Neural cell (in vitro differentiated cells): ENCODE measurements around the gene LDB2. TPM values are rescaled to one million over a fixed set of nuclear protein-coding genes. Genes with fewer than 3 reads are reported as not detected.

Source experiments
- H2AFZ ChIP-seq: fragments of 200-600, 300-800 bp; sonication (generic), shearing (Covaris generic); 2 replicates; pipeline ENCODE4 v1.6.0; 2014; ENCODE audit warnings: low read depth, mild to moderate bottlenecking, antibody characterized with exemption, low read length, moderate library complexity
- H3F3A ChIP-seq: fragments of 200-600 bp; shearing (Covaris generic); 2 replicates; pipeline ENCODE4 v1.6.1; 2016; ENCODE audit warnings: mild to moderate bottlenecking, moderate library complexity, mixed read lengths, antibody characterized with exemption, low read length; ENCODE audit not compliant: insufficient read depth, poor library complexity, severe bottlenecking
- H3K27ac ChIP-seq: fragments of 200-600, 300-800 bp; sonication (generic), shearing (Covaris generic); 2 replicates; pipeline ENCODE4 v1.5.1; 2014; ENCODE audit warnings: mild to moderate bottlenecking, low read length, moderate library complexity
- H3K27me3 ChIP-seq: fragments of 300-800, 200-600 bp; sonication (generic), shearing (Covaris generic); 2 replicates; pipeline ENCODE4 v1.6.0; 2014; ENCODE audit warnings: mild to moderate bottlenecking, low read depth, low read length, moderate library complexity; ENCODE audit not compliant: insufficient read depth
- H3K36me3 ChIP-seq: fragments of 300-800, 200-600 bp; sonication (generic), shearing (Covaris generic); 2 replicates; pipeline ENCODE4 v1.5.1; 2014; ENCODE audit warnings: mild to moderate bottlenecking, antibody characterized with exemption, low read length, moderate library complexity; ENCODE audit not compliant: insufficient read depth
- H3K4me2 ChIP-seq: fragments of 300-800, 200-600 bp; sonication (generic), shearing (Covaris generic); 2 replicates; pipeline ENCODE4 v1.6.0; 2014; ENCODE audit warnings: mild to moderate bottlenecking, low read length
- H3K4me3 ChIP-seq: fragments of 300-800, 200-600 bp; sonication (generic), shearing (Covaris generic); 2 replicates; pipeline ENCODE4 v1.5.1; 2014; ENCODE audit warnings: mild to moderate bottlenecking, low read length, moderate library complexity
- H3K79me2 ChIP-seq: fragments of 200-600 bp; shearing (Covaris generic); replicated peaks from 2 replicates; pipeline ENCODE4 v1.6.0; 2014; ENCODE audit warnings: mild to moderate bottlenecking, low read length, moderate library complexity; ENCODE audit not compliant: insufficient read depth
- H3K9ac ChIP-seq: fragments of 300-800, 200-600 bp; sonication (generic), shearing (Covaris generic); 2 replicates; pipeline ENCODE4 v1.6.1; 2016; ENCODE audit warnings: mild to moderate bottlenecking, low read length, mixed read lengths
- H3K9me2 ChIP-seq: fragments of 200-600 bp; shearing (Covaris generic); 2 replicates; pipeline ENCODE4 v1.6.1; 2016; ENCODE audit warnings: mild to moderate bottlenecking, low read length, mixed read lengths; ENCODE audit not compliant: insufficient read depth
- H3K9me3 ChIP-seq: fragments of 200-600, 300-800 bp; sonication (generic), shearing (Covaris generic); 2 replicates; pipeline ENCODE4 v1.6.1; 2016; ENCODE audit warnings: mild to moderate bottlenecking, mixed run types, low read length, moderate library complexity, mixed read lengths
- H4K20me1 ChIP-seq: fragments of 200-600 bp; shearing (Covaris generic); 2 replicates; pipeline ENCODE4 v1.6.1; 2016; ENCODE audit warnings: mild to moderate bottlenecking, mixed run types; ENCODE audit not compliant: insufficient read depth
- EP300 ChIP-seq: fragments of 450-650 bp; conservative IDR thresholded peaks from 2 replicates; pipeline ENCODE4 v1.6.1; 2014; ENCODE audit warnings: antibody characterized with exemption, mild to moderate bottlenecking, moderate library complexity; ENCODE audit not compliant: poor library complexity, severe bottlenecking
- EZH2 ChIP-seq: fragments of 200-600, 300-800 bp; shearing (Covaris generic), sonication (generic); IDR thresholded peaks from 2 replicates; pipeline ENCODE4 v1.6.1; 2014; ENCODE audit warnings: antibody characterized with exemption, low read length, borderline replicate concordance, mild to moderate bottlenecking; ENCODE audit not compliant: insufficient read depth, poor library complexity, severe bottlenecking
- MXI1 ChIP-seq: fragments of 450-650 bp; conservative IDR thresholded peaks from 2 replicates; pipeline ENCODE4 v1.6.1; 2014; ENCODE audit warnings: antibody characterized with exemption, mild to moderate bottlenecking; ENCODE audit not compliant: poor library complexity, severe bottlenecking
- POLR2AphosphoS5 ChIP-seq: IDR thresholded peaks from 2 replicates; pipeline ENCODE4 v1.6.1; 2012
- RAD21 ChIP-seq: fragments of 450-650 bp; conservative IDR thresholded peaks from 2 replicates; pipeline ENCODE4 v1.6.1; 2014; ENCODE audit warnings: antibody characterized with exemption, mild to moderate bottlenecking, moderate library complexity
- SMC3 ChIP-seq: fragments of 450-650 bp; conservative IDR thresholded peaks from 2 replicates; pipeline ENCODE4 v1.6.1; 2014; ENCODE audit warnings: antibody characterized with exemption, mild to moderate bottlenecking, moderate library complexity; ENCODE audit not compliant: poor library complexity
- TAF1 ChIP-seq: IDR thresholded peaks from 2 replicates; pipeline ENCODE4 v1.6.1; 2012; ENCODE audit warnings: low read depth
- polyA plus RNA-seq: library from polyadenylated mRNA; depleted of rRNA; stranded (reverse); fragments of >200 nt; gene quantifications from 2 replicates; pipeline ENCODE4 v1.2.3, GENCODE V29; 2014
- TF ChIP-seq, protein P1 (sequence below): IDR thresholded peaks from 2 replicates; pipeline ENCODE4 v1.6.1; 2012; ENCODE audit warnings: borderline replicate concordance
- TF ChIP-seq, protein P2 (sequence below): fragments of 450-650 bp; IDR thresholded peaks from 2 replicates; pipeline ENCODE4 v1.5.1; 2014; ENCODE audit warnings: antibody characterized with exemption, mild to moderate bottlenecking, moderate library complexity; ENCODE audit not compliant: poor library complexity, severe bottlenecking

The LDB2 gene
- polyA plus RNA-seq, 1 donor from 2014 or later: 58.9 TPM

DNA sequence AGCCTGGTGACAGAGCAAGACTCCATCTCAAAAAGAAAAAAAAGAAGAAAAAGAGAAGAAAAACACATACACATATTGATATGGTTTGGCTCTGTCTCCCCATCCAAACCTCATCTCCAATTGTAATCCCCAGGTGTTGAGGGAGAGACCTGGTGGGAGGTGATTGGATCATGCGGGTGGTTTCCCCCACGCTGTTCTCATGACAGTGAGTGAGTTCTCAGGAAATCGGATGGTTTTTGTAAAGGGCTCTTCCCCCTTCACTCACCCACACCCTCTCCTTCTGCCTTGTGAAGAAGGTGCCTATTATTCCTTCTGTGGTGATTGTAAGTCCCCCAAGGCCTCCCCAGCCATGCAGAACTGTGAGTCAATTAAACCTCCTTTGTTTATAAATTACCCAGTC is 68.4 kb downstream of the LDB2 start:
- Histone ChIP-seq H3K79me2 (no peaks in the 10 kb centered on the region), H3K36me3 (no peaks in the 10 kb centered on the region), H3K4me3 (no peak overlapping the region), H3K27me3 (no peaks in the 10 kb centered on the region), H3F3A (no peaks in the 10 kb centered on the region), H3K9me3 (no peaks in the 10 kb centered on the region), H4K20me1 (no peaks in the 10 kb centered on the region), H3K9me2 (no peaks in the 10 kb centered on the region), H3K4me2 (no peak overlapping the region), H3K27ac (no peak overlapping the region), H3K9ac (no peak overlapping the region), H2AFZ (no peak overlapping the region)
- no peak for TF ChIP-seq TAF1
- TF ChIP-seq EZH2: no peak
- no peak for TF ChIP-seq SMC3
- TF ChIP-seq, protein P1, sequence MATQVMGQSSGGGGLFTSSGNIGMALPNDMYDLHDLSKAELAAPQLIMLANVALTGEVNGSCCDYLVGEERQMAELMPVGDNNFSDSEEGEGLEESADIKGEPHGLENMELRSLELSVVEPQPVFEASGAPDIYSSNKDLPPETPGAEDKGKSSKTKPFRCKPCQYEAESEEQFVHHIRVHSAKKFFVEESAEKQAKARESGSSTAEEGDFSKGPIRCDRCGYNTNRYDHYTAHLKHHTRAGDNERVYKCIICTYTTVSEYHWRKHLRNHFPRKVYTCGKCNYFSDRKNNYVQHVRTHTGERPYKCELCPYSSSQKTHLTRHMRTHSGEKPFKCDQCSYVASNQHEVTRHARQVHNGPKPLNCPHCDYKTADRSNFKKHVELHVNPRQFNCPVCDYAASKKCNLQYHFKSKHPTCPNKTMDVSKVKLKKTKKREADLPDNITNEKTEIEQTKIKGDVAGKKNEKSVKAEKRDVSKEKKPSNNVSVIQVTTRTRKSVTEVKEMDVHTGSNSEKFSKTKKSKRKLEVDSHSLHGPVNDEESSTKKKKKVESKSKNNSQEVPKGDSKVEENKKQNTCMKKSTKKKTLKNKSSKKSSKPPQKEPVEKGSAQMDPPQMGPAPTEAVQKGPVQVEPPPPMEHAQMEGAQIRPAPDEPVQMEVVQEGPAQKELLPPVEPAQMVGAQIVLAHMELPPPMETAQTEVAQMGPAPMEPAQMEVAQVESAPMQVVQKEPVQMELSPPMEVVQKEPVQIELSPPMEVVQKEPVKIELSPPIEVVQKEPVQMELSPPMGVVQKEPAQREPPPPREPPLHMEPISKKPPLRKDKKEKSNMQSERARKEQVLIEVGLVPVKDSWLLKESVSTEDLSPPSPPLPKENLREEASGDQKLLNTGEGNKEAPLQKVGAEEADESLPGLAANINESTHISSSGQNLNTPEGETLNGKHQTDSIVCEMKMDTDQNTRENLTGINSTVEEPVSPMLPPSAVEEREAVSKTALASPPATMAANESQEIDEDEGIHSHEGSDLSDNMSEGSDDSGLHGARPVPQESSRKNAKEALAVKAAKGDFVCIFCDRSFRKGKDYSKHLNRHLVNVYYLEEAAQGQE: no peak

DNA sequence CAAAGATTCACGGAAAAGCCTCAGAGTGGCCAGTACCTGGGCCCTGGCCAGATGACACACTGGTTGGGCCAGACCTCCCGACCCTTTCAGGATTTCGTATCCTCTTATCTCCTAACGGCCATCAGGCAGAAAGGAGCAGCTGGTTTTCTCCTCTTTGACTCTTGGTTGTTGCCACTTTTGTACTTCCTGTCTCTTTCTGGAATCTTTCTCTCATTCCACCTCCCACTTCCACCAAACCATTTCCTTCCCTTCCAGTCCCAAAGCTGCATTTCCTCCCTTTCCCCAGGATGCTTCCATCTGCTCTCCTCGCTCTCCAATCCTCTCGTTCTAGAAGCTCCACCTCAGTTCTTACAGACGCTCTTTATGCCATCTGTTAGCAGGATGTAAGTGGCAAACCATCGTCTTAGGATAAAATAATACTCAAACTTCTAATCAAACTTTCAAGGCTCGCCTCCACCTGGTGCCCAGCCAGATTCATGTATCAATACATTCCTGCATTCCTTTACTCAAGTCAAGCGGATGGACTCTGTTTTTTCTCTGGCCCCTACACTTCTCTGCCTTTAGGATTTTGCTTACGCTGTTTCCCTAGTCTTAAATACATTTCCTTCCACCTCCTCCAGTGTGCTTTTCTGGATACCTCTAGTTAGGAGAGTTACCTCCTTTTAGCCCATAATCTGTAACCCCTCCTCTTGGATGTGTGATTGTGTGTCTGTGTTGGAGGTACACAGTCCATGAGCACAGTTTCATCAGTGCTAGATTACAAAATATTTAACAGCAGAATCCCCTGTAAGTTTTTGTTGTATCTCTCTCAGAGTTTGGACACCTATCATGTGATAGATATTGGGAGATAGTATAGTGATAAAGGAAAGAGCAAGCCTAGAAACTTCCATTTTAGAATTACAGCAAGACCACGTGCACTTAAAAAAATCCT is 70.4 kb downstream of the LDB2 start:
- H3K9me3 ChIP-seq: no peaks in the 10 kb centered on the region
- H3K79me2 ChIP-seq: no peaks in the 10 kb centered on the region
- H3K4me3 ChIP-seq: no peak overlapping the region
- H3K9ac ChIP-seq: no peak overlapping the region
- H3F3A ChIP-seq: no peaks in the 10 kb centered on the region
- H3K27ac ChIP-seq: no peak overlapping the region
- TF ChIP-seq RAD21 (no peak), MXI1 (no peak), TAF1 (no peak), POLR2AphosphoS5 (no peak), EP300 (no peak), EZH2 (no peak), SMC3 (no peak)
- TF ChIP-seq, protein P1: no peak
- TF ChIP-seq, protein P2, sequence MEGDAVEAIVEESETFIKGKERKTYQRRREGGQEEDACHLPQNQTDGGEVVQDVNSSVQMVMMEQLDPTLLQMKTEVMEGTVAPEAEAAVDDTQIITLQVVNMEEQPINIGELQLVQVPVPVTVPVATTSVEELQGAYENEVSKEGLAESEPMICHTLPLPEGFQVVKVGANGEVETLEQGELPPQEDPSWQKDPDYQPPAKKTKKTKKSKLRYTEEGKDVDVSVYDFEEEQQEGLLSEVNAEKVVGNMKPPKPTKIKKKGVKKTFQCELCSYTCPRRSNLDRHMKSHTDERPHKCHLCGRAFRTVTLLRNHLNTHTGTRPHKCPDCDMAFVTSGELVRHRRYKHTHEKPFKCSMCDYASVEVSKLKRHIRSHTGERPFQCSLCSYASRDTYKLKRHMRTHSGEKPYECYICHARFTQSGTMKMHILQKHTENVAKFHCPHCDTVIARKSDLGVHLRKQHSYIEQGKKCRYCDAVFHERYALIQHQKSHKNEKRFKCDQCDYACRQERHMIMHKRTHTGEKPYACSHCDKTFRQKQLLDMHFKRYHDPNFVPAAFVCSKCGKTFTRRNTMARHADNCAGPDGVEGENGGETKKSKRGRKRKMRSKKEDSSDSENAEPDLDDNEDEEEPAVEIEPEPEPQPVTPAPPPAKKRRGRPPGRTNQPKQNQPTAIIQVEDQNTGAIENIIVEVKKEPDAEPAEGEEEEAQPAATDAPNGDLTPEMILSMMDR: no peak
- no peaks in the 10 kb centered on the region for H3K9me2 ChIP-seq
- H4K20me1 ChIP-seq: no peaks in the 10 kb centered on the region
- no peak overlapping the region for H2AFZ ChIP-seq
- H3K4me2 ChIP-seq: no peak overlapping the region
- H3K36me3 ChIP-seq: no peaks in the 10 kb centered on the region
- no peaks in the 10 kb centered on the region for H3K27me3 ChIP-seq
